GM20000 (cell line): ENCODE measurements around the gene EIF4ENIF1.

Source experiments
- DNase-seq: peaks from one replicate; pipeline ENCODE4 v3.0.0; 2012; ENCODE audit warnings: low spot score
- TF ChIP-seq, protein P1 (sequence below): IDR thresholded peaks from 2 replicates; pipeline ENCODE4 v1.5.1; 2012; ENCODE audit warnings: mild to moderate bottlenecking, control low read depth; ENCODE audit errors: extremely low read depth, missing control alignments

EIF4ENIF1 gene

DNA sequence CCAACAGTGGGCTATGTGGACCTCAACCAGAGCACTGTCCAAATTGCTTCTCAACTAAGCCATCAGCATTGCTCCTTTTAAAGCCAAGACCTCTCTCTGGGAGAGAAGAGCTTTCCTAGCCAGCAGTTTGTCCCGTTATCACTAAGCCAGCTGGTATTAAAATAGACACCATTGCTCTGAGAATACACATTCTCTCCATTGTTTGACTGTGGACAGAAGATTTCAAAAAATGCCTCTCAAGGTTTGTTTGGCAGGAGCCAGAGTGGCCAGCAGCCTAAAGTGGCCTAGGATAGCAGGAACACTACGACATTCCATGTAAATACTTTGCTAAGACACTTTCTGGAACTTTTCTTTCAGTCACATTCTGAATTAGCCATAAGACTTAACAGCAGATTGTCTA lies 41.3 kb downstream of the EIF4ENIF1 start:
- DNase-seq = no peak
- TF ChIP-seq, protein P1, sequence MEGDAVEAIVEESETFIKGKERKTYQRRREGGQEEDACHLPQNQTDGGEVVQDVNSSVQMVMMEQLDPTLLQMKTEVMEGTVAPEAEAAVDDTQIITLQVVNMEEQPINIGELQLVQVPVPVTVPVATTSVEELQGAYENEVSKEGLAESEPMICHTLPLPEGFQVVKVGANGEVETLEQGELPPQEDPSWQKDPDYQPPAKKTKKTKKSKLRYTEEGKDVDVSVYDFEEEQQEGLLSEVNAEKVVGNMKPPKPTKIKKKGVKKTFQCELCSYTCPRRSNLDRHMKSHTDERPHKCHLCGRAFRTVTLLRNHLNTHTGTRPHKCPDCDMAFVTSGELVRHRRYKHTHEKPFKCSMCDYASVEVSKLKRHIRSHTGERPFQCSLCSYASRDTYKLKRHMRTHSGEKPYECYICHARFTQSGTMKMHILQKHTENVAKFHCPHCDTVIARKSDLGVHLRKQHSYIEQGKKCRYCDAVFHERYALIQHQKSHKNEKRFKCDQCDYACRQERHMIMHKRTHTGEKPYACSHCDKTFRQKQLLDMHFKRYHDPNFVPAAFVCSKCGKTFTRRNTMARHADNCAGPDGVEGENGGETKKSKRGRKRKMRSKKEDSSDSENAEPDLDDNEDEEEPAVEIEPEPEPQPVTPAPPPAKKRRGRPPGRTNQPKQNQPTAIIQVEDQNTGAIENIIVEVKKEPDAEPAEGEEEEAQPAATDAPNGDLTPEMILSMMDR = no peak

GRCh38 chr22:31447337-31447736 lies 42.3 kb downstream of the EIF4ENIF1 start:
- TF ChIP-seq, protein P1 = no peak
- DNase-seq = no peak

DNA sequence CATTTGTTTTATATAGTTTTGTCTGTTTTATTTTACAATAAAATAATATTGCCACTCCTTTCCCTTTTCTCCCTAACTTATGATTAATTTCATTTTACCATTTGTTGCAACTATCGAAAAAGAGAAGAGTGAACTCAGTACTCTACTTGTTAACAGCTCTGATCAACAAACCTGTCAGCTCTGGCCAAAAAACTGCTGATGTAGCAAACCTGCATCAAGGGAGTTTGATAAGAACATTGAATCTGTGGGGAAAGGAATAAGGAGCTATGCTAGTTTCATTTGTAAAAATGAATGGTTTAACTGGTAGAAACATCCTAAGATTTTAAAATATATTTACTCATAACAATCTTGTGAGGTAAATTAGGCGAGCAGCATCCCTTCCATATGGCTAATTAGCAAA lies 42.9 kb downstream of the EIF4ENIF1 start:
- TF ChIP-seq, protein P1 = no peak
- DNase-seq = no peak

DNA sequence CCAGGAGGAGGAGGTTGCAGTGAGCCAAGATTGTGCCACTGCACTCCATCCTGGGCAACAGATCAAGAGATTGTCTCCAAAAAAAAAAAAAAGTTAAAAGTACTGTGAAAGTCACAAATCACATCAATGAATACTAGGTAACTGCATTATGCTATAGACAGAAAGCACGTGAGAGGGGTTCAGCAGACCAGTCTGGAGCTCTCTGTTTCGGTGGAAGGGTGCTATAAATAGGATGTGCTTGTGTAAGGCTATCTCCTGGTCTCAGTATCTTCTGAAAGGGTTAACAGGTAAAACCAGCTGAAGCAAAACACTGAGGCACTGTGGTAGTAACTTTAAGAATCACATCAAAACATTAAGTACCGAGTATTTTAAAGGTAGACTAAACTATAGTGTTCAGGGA lies 43.4 kb downstream of the EIF4ENIF1 start:
- TF ChIP-seq, protein P1 = no peak
- DNase-seq = no peak

GRCh38 chr22:31445642-31446041 lies 44.0 kb downstream of the EIF4ENIF1 start:
- no peak for DNase-seq
- TF ChIP-seq, protein P1 = no peak

GRCh38 chr22:31443516-31443915 lies 46.1 kb downstream of the EIF4ENIF1 start:
- TF ChIP-seq, protein P1 = no peak
- no peak for DNase-seq

GRCh38 chr22:31442768-31443489 lies 46.7 kb downstream of the EIF4ENIF1 start:
- no peak for DNase-seq
- TF ChIP-seq, protein P1 = no peak
